Stimulated activated CD4-positive, alpha-beta T cell treated with anti-CD3 and anti-CD28 coated beads, Interleukin-15, amount 100 ng/mL, for 24 hours (primary cell): ENCODE results near the gene DNAJC1.

Experiments used
- DNase-seq: peaks from one replicate; pipeline ENCODE4 v3.0.0-alpha.2; 2020

The DNAJC1 gene

GRCh38 chr10:21954690-21955089, 48.8 kb downstream of the DNAJC1 start:
- DNase-seq: no peak

- no peak for DNase-seq
These were observed 49.4 kb downstream of the DNAJC1 start for GRCh38 chr10:21954132-21954531.

- DNase-seq: no peak
These were observed 49.9 kb downstream of the DNAJC1 start for GRCh38 chr10:21953585-21954057.

GRCh38 chr10:21950566-21950965, 53.0 kb downstream of the DNAJC1 start:
- no peak for DNase-seq

- DNase-seq: no peak
These were observed 56.6 kb downstream of the DNAJC1 start for GRCh38 chr10:21946946-21947345.

GRCh38 chr10:21944727-21945386, 58.7 kb downstream of the DNAJC1 start:
- DNase-seq: no peak

GRCh38 chr10:21943633-21944265, 59.8 kb downstream of the DNAJC1 start:
- no peak for DNase-seq

- no peak for DNase-seq
These were observed 68.0 kb downstream of the DNAJC1 start for GRCh38 chr10:21935439-21936023.

GRCh38 chr10:21934307-21934706, 69.2 kb downstream of the DNAJC1 start:
- no peak for DNase-seq

GRCh38 chr10:21929070-21929469, 74.5 kb downstream of the DNAJC1 start:
- DNase-seq: no peak

- no peak for DNase-seq
These were observed 75.7 kb downstream of the DNAJC1 start for GRCh38 chr10:21927631-21928353.

- DNase-seq: no peak
These were observed 76.6 kb downstream of the DNAJC1 start for GRCh38 chr10:21926949-21927348.

- no peak for DNase-seq
These were observed 77.1 kb downstream of the DNAJC1 start for GRCh38 chr10:21926358-21926925.

- DNase-seq: no peak
These were observed 77.7 kb downstream of the DNAJC1 start for GRCh38 chr10:21925851-21926250.

- no peak for DNase-seq
These were observed 79.0 kb downstream of the DNAJC1 start for GRCh38 chr10:21924511-21924910.

GRCh38 chr10:21920633-21921032, 82.9 kb downstream of the DNAJC1 start:
- DNase-seq: no peak

GRCh38 chr10:21919906-21920305, 83.6 kb downstream of the DNAJC1 start:
- DNase-seq: no peak

GRCh38 chr10:21919117-21919516, 84.4 kb downstream of the DNAJC1 start:
- no peak for DNase-seq

- no peak for DNase-seq
These were observed 90.9 kb downstream of the DNAJC1 start for GRCh38 chr10:21912625-21913024.

GRCh38 chr10:21910798-21911197, 92.7 kb downstream of the DNAJC1 start:
- DNase-seq: no peak

- DNase-seq: no peak
These were observed 96.1 kb downstream of the DNAJC1 start for GRCh38 chr10:21907436-21907835.

GRCh38 chr10:21904930-21905329, 98.6 kb downstream of the DNAJC1 start:
- DNase-seq: no peak

- DNase-seq: no peak
These were observed 103.8 kb downstream of the DNAJC1 start for GRCh38 chr10:21899736-21900135.
